Cardiac fibroblast (primary cell): ENCODE results near the gene RRN3.
A peak's percentile ranks its signal among the peaks of the same experiment; 100 is the strongest.
"Not testable (repeated sequence)": the region's sequence is repeated elsewhere in the genome, so short reads cannot be mapped to it uniquely, and the experiment has no call there.

Source experiments
- DNase-seq, 2 donors: peaks; one replicate each; pipeline versions ENCODE4 v3.0.0 to v3.0.0-alpha.2; 2010; ENCODE audit warnings: low read depth in 2 of 2
- H3K4me3 ChIP-seq, 2 donors: replicated peaks in 1 of 2; 1 replicate in 1 of 2; 2 replicates in 1 of 2; pipeline ENCODE4 v1.5.1; 2011; ENCODE audit warnings: low read depth in 2 of 2, low read length in 2 of 2, mild to moderate bottlenecking in 2 of 2, moderate library complexity in 1 of 2
- TF ChIP-seq, protein P1 (sequence below): IDR thresholded peaks from one replicate; pipeline ENCODE4 v1.5.1; 2011; ENCODE audit warnings: low read depth, mild to moderate bottlenecking, low read length, inconsistent platforms

Gene RRN3

DNA sequence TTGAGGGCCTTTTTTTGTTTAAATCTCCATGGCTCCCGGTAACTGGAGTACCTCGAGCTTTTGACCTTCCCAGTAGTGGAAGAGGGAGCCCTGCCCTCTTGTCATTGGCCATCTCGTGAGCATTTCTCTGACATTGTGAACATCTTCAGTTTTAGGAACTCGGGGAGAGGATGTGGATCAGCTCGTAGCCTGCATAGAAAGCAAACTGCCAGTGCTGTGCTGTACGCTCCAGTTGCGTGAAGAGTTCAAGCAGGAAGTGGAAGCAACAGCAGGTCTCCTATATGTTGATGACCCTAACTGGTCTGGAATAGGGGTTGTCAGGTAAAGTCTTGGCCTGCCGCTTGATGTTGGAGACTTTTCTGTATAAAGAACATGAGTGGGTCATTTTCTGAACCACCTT lies 62.5 kb downstream of the RRN3 start:
- no peak for DNase-seq
- no peak overlapping the region for H3K4me3 ChIP-seq
- TF ChIP-seq, protein P1, sequence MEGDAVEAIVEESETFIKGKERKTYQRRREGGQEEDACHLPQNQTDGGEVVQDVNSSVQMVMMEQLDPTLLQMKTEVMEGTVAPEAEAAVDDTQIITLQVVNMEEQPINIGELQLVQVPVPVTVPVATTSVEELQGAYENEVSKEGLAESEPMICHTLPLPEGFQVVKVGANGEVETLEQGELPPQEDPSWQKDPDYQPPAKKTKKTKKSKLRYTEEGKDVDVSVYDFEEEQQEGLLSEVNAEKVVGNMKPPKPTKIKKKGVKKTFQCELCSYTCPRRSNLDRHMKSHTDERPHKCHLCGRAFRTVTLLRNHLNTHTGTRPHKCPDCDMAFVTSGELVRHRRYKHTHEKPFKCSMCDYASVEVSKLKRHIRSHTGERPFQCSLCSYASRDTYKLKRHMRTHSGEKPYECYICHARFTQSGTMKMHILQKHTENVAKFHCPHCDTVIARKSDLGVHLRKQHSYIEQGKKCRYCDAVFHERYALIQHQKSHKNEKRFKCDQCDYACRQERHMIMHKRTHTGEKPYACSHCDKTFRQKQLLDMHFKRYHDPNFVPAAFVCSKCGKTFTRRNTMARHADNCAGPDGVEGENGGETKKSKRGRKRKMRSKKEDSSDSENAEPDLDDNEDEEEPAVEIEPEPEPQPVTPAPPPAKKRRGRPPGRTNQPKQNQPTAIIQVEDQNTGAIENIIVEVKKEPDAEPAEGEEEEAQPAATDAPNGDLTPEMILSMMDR = no peak

DNA sequence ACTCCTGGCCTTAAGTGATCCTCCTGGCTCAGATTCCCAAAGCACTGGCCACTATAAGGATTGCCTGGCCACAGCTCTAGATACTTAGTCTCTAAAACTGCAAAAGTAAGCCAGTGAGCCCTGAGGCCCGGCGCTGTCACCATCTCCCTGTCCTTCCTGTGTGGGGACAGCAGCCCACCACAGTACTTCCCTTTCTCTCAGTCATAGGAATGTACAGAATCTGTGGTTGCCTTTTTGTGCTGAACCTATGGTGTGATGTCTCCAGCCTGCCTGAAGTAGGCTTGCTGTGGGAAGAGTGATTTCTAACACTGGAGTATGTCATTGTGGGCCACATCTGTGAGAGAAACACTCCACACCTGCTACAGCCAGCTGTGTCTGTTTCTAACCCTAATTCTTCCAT lies 62.9 kb downstream of the RRN3 start:
- DNase-seq = no peak
- no peak overlapping the region for H3K4me3 ChIP-seq
- TF ChIP-seq, protein P1 = no peak

DNA sequence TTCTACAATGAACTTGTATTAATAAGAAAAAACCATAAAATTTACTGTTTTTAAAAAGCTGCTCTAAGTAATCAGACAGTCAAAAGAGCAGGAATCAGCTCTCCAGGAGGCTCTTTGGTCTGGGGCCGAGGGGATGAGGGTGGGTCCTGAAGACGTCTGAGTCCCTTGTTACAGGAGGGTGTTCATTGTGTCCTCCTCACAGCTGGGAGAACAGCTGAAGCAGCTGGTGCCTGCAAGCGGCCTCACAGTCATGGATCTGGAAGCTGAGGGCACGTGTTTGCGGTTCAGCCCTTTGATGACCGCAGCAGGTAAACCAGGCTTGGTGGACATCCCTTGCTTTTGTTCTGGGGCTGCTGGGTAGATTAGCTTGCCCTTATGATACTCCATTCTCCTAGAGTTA lies 64.3 kb downstream of the RRN3 start:
- H3K4me3 ChIP-seq, DNase-seq: not testable (repeated sequence)

DNA sequence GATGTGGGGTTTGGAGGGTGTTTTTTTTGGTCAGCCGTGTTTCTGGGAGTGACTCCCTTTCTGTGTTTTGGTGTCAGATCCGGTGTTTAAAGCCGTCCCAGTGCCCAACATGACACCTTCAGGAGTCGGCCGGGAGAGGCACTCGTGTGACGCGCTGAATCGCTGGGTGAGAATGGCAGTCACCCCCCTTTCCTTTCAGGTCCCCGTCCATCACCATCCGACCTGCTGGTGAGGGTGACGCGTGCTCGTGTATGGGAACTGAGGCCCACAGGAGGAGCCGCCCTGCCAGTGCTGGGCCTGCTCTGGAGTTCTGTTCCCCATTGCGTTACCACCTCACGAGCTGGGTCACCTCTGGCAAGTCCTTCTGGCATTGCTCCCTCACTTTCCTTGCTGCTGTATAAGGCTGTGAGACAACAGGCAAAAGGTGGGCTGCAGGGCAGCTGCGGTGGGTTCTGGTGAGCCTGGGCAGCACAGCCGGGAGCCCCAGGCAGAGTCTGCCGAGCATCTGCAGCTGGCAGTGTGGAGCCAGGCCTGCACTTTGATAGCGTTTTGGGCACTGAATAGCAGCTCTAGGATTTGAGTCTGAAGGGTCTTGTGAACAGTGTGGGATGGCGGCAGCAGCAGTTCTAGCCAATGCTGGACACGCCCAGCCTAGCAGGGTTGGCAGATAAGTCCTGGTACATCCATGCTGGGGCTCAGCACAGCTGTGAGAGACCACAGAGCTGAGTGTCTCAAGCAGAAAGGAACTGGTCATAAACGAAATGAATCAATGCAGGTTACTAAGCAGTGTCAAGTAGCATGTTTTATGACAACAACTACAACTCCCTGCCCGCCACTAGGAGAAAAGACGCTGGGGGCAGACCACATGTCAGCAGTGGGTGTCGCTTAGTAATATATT lies 65.0 kb downstream of the RRN3 start:
- DNase-seq = peak in 1 of 2 donors; percentile 24
- not testable (repeated sequence) for H3K4me3 ChIP-seq

DNA sequence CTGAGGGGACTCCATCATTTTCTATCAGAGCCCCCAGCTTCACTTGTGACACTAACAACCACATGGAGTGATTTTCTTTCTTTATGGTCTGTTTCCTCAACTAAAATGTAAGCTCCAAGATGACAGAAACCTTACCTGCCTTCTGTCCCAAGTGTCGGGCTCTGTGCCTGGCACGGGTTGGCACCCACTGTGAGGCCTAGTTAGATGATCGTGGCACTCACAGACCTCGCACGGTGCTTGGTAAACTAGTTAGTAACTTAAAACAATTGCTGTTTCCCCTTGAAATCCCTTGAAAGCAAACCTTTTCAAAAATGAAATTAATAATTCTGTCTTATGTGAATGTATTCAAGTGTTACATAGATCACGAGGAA lies 65.7 kb downstream of the RRN3 start:
- not testable (repeated sequence) for DNase-seq, H3K4me3 ChIP-seq

DNA sequence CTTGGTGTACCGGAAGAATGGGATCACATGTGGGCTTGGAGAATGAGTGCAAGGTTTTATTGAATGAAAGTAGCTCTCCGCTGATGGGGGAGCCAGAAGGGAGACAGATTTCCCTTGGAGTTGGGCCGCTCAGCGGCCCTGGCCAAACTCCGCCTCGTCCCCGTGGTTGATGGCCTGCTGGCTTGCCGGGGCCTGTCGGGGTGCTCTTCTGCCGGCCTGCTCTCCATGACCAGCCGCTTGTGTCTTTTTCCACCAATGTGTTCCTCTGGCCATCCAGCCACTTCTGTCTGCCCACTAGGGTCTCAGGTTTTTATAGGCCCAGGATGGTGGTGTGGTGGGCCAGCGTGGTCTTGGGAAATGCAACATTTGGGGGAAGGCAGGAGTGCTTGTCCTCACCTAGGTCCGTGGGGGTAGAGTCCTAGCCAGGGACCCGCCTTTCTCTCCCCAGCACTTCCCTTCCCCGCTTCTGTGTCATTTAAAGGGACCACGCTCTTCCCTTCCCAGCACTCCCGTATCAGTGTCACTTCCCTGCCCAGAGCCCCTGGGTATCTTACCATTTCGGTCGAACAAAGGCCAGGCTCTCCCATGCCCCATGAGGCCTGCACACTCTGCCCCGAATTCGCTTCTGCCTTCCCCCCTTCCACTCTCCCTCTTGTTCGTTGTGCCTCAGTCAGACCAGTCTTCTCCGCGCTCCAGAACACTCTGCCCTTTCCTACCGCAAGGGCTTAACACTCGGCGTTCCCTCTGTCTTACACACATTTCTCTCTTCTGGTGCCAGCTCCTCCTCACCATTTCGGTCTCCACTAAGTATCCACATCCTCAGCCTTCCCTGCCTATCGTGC lies 66.3 kb downstream of the RRN3 start:
- not testable (repeated sequence) for H3K4me3 ChIP-seq, DNase-seq

DNA sequence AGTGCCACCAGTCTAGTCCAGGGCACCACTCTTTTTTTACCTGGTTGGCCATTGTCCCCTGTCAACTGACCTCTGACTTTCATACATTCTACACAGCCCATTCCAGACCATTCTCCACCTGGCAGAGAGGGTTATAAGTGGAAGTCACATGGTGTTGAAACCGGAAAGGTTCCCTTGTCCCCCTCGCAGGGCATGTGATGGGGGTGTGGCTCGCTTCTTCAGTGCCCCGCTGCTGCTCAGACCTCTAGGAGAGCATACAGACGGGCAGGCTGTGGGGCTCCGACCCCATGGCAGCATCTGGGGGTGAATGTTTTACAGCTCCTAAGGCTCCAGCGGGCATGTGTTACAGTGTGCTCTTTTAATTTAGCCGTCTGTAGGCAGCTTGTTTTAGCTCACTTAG lies 67.0 kb downstream of the RRN3 start:
- H3K4me3 ChIP-seq, DNase-seq: not testable (repeated sequence)

DNA sequence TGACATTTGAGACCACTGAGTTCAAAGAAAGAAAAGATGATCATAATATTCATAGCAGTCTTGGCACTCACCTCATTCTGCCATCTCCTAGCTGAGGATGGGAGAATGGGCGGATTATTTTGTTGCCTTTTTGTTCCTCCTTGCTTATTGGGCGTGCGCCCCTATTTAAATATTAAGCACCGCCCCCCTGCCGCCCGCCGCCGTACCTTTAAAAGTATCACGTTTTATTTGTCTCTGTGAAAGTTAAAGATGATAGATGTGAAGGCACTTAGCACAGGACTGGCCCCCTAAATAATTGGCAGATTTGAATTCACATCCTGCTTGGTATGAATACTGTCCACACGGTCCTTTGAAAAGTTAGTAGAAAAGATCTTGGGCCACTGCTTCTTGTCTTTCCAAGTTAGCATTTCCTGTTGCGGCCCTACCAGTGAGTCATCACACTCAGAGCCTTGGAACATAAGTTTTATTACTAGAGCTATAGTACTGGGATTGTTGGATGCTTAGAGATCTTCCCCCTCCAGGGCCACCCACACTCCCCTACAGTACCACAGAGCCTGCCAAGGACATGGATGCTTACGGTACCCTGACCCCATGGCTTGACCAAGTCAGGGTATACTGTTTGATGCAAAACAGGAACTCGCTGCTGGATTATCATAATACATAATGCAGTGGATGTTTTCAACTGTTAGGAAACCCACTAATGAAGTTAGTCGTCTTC lies 68.7 kb downstream of the RRN3 start:
- peak; percentile 58 to 84 for DNase-seq
- H3K4me3 ChIP-seq = not testable (repeated sequence)

DNA sequence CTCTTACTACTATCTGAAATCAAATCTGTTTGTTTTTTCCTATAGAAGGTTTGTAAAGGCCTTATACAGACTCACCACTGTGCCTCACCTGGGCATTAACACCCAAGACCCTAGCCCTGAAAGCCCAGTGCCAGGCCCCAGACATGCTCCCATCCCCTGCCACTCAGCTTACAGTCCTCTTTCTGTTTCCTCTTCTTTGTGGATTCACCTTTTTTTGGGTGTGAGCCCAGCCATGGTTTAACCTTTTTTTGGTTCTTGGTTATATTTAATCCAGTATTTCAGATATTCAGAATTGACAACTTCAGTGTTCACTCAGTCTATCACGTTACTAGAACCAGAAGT lies 69.2 kb downstream of the RRN3 start:
- H3K4me3 ChIP-seq, DNase-seq: not testable (repeated sequence)

DNA sequence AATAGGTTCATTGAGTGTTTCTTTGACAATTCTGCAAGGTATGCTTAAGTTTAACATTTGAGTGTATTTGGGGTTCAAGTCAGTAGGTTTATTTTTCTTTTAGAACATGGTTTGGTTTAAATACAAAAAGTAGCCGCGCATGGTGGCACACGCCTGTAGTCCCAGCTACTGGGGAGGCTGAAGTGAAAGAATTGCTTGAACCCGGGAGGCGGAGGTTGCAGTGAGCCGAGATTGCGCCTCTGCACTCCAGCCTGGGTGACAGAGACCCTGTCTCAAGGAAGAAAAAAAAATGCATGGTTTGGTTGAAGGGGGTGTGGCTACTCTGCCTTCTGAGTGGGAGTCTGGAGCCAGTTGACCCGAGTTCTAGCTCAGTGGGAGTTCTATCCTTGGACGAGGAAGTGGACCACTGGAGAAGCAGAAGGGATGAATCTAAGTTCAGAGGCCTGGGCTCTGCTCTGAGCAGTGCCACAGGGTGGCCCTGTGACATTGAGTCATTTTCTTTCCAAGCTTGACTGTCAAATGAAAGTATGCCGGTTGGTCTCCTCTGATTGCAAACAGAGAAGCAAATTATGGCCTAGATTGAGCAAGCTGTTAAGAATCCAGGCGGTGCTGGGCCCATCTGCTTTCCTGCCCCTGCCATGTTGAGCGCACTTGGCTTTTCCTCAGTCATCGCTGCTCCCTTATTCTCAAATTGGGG lies 70.5 kb downstream of the RRN3 start:
- H3K4me3 ChIP-seq, DNase-seq: not testable (repeated sequence)
